ENCODE data around the gene ZFP36. TPM values are rescaled to one million over a fixed set of nuclear protein-coding genes. Genes with fewer than 3 reads are reported as not detected.

The ZFP36 gene
- total RNA-seq = 14.2 and 24.2 TPM in 2 replicates

GRCh38 chr19:39406656-39407409 lies at the start of gene ZFP36:
TSS of gene ZFP36 (plus strand) at chr19:39406847. CDS start at chr19:39406905, 58 bp downstream.

GRCh38 chr19:39390751-39391437 lies 15.8 kb upstream of the ZFP36 start, which contains the start of the genes MED29 and PAF1:
TSS of gene MED29 (plus strand) at chr19:39391378. CDS start at chr19:39391423, 45 bp downstream.
TSS of gene PAF1 (minus strand) at chr19:39391106. CDS start at chr19:39390864, 242 bp downstream.

GRCh38 chr19:39412100-39412866 lies 5.6 kb downstream of the ZFP36 start, which contains the start of gene PLEKHG2:
TSS of gene PLEKHG2 (plus strand) at chr19:39412669. CDS start at chr19:39414087, 1,418 bp downstream.

GRCh38 chr19:39435499-39436349 lies 29.1 kb downstream of the ZFP36 start, which contains the start of gene RPS16:
TSS of gene RPS16 (minus strand) at chr19:39435949. CDS start at chr19:39435895, 54 bp downstream.

GRCh38 chr19:39445196-39446111 lies 38.8 kb downstream of the ZFP36 start, which contains the start of gene SUPT5H:
TSS of gene SUPT5H (plus strand) at chr19:39445582. CDS start at chr19:39445891, 309 bp downstream.

Small RNA genes lying within 50 kb of the gene (small RNA-seq; reads per million reads assigned to genes)
- gene MIR4530 (not detected), gene RN7SL566P (not detected)

Other genes starting within 250 kb of the ZFP36 start
- 0.13 TPM in 1 of 2 replicates, not detected in the other for gene NCCRP1, start 209.9 kb upstream of the ZFP36 start, total RNA-seq
- not detected in 2 replicates for gene SYCN, start 202.6 kb upstream of the ZFP36 start, total RNA-seq
- not detected in 2 replicates for gene IFNL3, start 161.8 kb upstream of the ZFP36 start, total RNA-seq
- not detected in 2 replicates for gene IFNL4, start 158.0 kb upstream of the ZFP36 start, total RNA-seq
- not detected in 2 replicates for gene IFNL2, start 138.5 kb upstream of the ZFP36 start, total RNA-seq
- not detected in 2 replicates for gene IFNL1, start 110.4 kb upstream of the ZFP36 start, total RNA-seq
- 0.11 and 0.13 TPM in 2 replicates for gene LRFN1, start 86.0 kb upstream of the ZFP36 start, total RNA-seq
- gene GMFG, start 70.8 kb upstream of the ZFP36 start, total RNA-seq = not detected in 2 replicates
- gene SAMD4B, start 64.4 kb upstream of the ZFP36 start, total RNA-seq = 47.0 and 52.7 TPM in 2 replicates
- gene PAF1, start 15.7 kb upstream of the ZFP36 start, total RNA-seq = 30.4 and 38.5 TPM in 2 replicates
- 25.6 and 28.4 TPM in 2 replicates for gene MED29, start 15.5 kb upstream of the ZFP36 start, total RNA-seq
- gene PLEKHG2, start 5.8 kb downstream of the ZFP36 start, total RNA-seq = 8.8 and 11.6 TPM in 2 replicates
- 92.2 and 134 TPM in 2 replicates for gene RPS16, start 29.1 kb downstream of the ZFP36 start, total RNA-seq
- gene SUPT5H, start 38.7 kb downstream of the ZFP36 start, total RNA-seq = 74.3 and 98.4 TPM in 2 replicates
- gene TIMM50, start 74.0 kb downstream of the ZFP36 start, total RNA-seq = 39.0 and 39.7 TPM in 2 replicates
- gene DLL3, start 92.1 kb downstream of the ZFP36 start, total RNA-seq = 0.11 and 0.13 TPM in 2 replicates
- not detected in 2 replicates for gene SELENOV, start 108.3 kb downstream of the ZFP36 start, total RNA-seq
- gene EID2B, start 126.0 kb downstream of the ZFP36 start, total RNA-seq = 2.8 and 3.3 TPM in 2 replicates
- 8.5 and 9.8 TPM in 2 replicates for gene EID2, start 133.3 kb downstream of the ZFP36 start, total RNA-seq
- not detected in 2 replicates for gene LGALS13, start 195.7 kb downstream of the ZFP36 start, total RNA-seq
- not detected in 2 replicates for gene LGALS16, start 249.1 kb downstream of the ZFP36 start, total RNA-seq

All from articular chondrocyte of knee joint (primary cell).